Measurements from ENCODE around the gene CCDC187. TPM values are rescaled to one million over a fixed set of nuclear protein-coding genes. Genes with fewer than 3 reads are reported as not detected.
A peak's percentile ranks its signal among the peaks of the same experiment; 100 is the strongest.

The CCDC187 gene
- total RNA-seq, 1 donor from 2014 or later, result 0.07 TPM

- no peaks in the 10 kb centered on the region for H3K27me3 Mint-ChIP-seq (ENCODE audit: low read depth)
- H3K27ac Mint-ChIP-seq (ENCODE audit: unreplicated experiment), result peak overlapping the region; percentile 12
- no peak overlapping the region for H3K4me3 Mint-ChIP-seq
- H3K4me1 Mint-ChIP-seq, result peaks cover 6% of the 10 kb centered on the region
- DNase-seq (ENCODE audit: low read depth, low spot score), result no peak
- no peak for TF ChIP-seq CTCF (conservative IDR thresholded peaks at IDR 0.05)
- no peaks in the 10 kb centered on the region for H3K36me3 Mint-ChIP-seq (ENCODE audit: low read depth)
- H3K9me3 Mint-ChIP-seq, result peaks cover 14% of the 10 kb centered on the region
Observed at GRCh38 chr9:136318111-136318775, 14.3 kb upstream of the CCDC187 start.

- peak overlapping the region; percentile 12 for H3K27ac Mint-ChIP-seq (ENCODE audit: unreplicated experiment)
Observed at GRCh38 chr9:136317695-136318094, 13.8 kb upstream of the CCDC187 start.

GRCh38 chr9:136316896-136317676 lies 13.2 kb upstream of the CCDC187 start:
- Mint-ChIP-seq H3K36me3 (ENCODE audit: low read depth) (no peaks in the 10 kb centered on the region), H3K9me3 (peaks cover 14% of the 10 kb centered on the region), H3K27ac (ENCODE audit: unreplicated experiment) (no peak overlapping the region), H3K27me3 (ENCODE audit: low read depth) (no peaks in the 10 kb centered on the region), H3K4me1 (peaks cover 6% of the 10 kb centered on the region), H3K4me3 (no peak overlapping the region)
- TF ChIP-seq CTCF (conservative IDR thresholded peaks at IDR 0.05), result no peak
- no peak for DNase-seq (ENCODE audit: low read depth, low spot score)

More at GRCh38 chr9:136317695-136318094, 13.8 kb upstream of the CCDC187 start:
- Mint-ChIP-seq H3K4me1 (peaks cover 6% of the 10 kb centered on the region), H3K9me3 (peaks cover 14% of the 10 kb centered on the region), H3K27me3 (ENCODE audit: low read depth) (no peaks in the 10 kb centered on the region), H3K4me3 (no peak overlapping the region), H3K36me3 (ENCODE audit: low read depth) (no peaks in the 10 kb centered on the region)
- no peak for DNase-seq (ENCODE audit: low read depth, low spot score)
- no peak for TF ChIP-seq CTCF (conservative IDR thresholded peaks at IDR 0.05)

- Mint-ChIP-seq H3K36me3 (ENCODE audit: low read depth) (no peaks in the 10 kb centered on the region), H3K27ac (ENCODE audit: unreplicated experiment) (peak overlapping the region; percentile 83)
Observed at GRCh38 chr9:136316271-136316751, 12.4 kb upstream of the CCDC187 start.

GRCh38 chr9:136314944-136315343 lies 11.1 kb upstream of the CCDC187 start:
- Mint-ChIP-seq H3K4me3 (no peak overlapping the region), H3K4me1 (peaks cover 6% of the 10 kb centered on the region), H3K9me3 (peaks cover 14% of the 10 kb centered on the region), H3K27ac (ENCODE audit: unreplicated experiment) (no peak overlapping the region), H3K27me3 (ENCODE audit: low read depth) (no peaks in the 10 kb centered on the region), H3K36me3 (ENCODE audit: low read depth) (no peaks in the 10 kb centered on the region)
- no peak for DNase-seq (ENCODE audit: low read depth, low spot score)
- TF ChIP-seq CTCF (conservative IDR thresholded peaks at IDR 0.05), result no peak

More at GRCh38 chr9:136316271-136316751, 12.4 kb upstream of the CCDC187 start:
- H3K4me3 Mint-ChIP-seq, result no peak overlapping the region
- no peaks in the 10 kb centered on the region for H3K27me3 Mint-ChIP-seq (ENCODE audit: low read depth)
- no peak for TF ChIP-seq CTCF (conservative IDR thresholded peaks at IDR 0.05)
- peaks cover 14% of the 10 kb centered on the region for H3K9me3 Mint-ChIP-seq
- H3K4me1 Mint-ChIP-seq, result peaks cover 6% of the 10 kb centered on the region
- no peak for DNase-seq (ENCODE audit: low read depth, low spot score)

Measured in neural crest cell (in vitro differentiated cells).